NT2/D1 (cell line): ENCODE data around the gene DCDC2.
"Not testable (repeated sequence)": the region's sequence is repeated elsewhere in the genome, so short reads cannot be mapped to it uniquely, and the experiment has no call there.

ENCODE experiments used
- DNase-seq: peaks from one replicate; pipeline ENCODE4 v3.0.0-alpha.2; 2011; ENCODE audit warnings: low read depth, low spot score
- H3K27me3 ChIP-seq: 2 replicates; pipeline ENCODE4 v1.6.0; 2011; ENCODE audit warnings: mild to moderate bottlenecking; ENCODE audit not compliant: insufficient read length, insufficient read depth
- H3K36me3 ChIP-seq: 2 replicates; pipeline ENCODE4 v1.6.1; 2011; ENCODE audit warnings: mild to moderate bottlenecking, low read length, mixed read lengths; ENCODE audit not compliant: insufficient read depth, insufficient read length
- H3K4me1 ChIP-seq: 2 replicates; pipeline ENCODE4 v1.5.1; 2011; ENCODE audit not compliant: insufficient read depth, insufficient read length
- H3K4me3 ChIP-seq: 2 replicates; pipeline ENCODE4 v1.5.1; 2011; ENCODE audit warnings: low read depth; ENCODE audit not compliant: insufficient read length
- H3K9ac ChIP-seq: 2 replicates; pipeline ENCODE4 v1.6.0; 2011; ENCODE audit warnings: low read depth; ENCODE audit not compliant: insufficient read length
- H3K9me3 ChIP-seq: 2 replicates; pipeline ENCODE4 v1.5.1; 2011; ENCODE audit warnings: mild to moderate bottlenecking, low read length; ENCODE audit not compliant: insufficient read depth
- SUZ12 ChIP-seq: IDR thresholded peaks from 2 replicates; pipeline ENCODE4 v1.6.1; 2011; ENCODE audit not compliant: insufficient read length, insufficient read depth; ENCODE audit errors: extremely low read depth
- YY1 ChIP-seq: IDR thresholded peaks from 2 replicates; pipeline ENCODE4 v1.6.1; 2011; ENCODE audit not compliant: insufficient read length, insufficient read depth
- ZNF274 ChIP-seq: IDR thresholded peaks from 2 replicates; pipeline ENCODE4 v1.6.1; 2011; ENCODE audit warnings: mild to moderate bottlenecking, low read depth, low read length

DCDC2 gene

GRCh38 chr6:24205020-24205492 is 152.8 kb downstream of the DCDC2 start:
- TF ChIP-seq ZNF274 (no peak), SUZ12 (no peak), YY1 (no peak)
- Histone ChIP-seq H3K4me1 (no peaks in the 10 kb centered on the region), H3K9me3 (no peaks in the 10 kb centered on the region), H3K36me3 (no peaks in the 10 kb centered on the region), H3K4me3 (no peak overlapping the region), H3K27me3 (no peaks in the 10 kb centered on the region), H3K9ac (no peak overlapping the region)
- DNase-seq: no peak

- H3K4me3 ChIP-seq, DNase-seq, H3K36me3 ChIP-seq, H3K9me3 ChIP-seq, H3K9ac ChIP-seq, H3K27me3 ChIP-seq, H3K4me1 ChIP-seq: not testable (repeated sequence)
These were observed 153.7 kb downstream of the DCDC2 start for GRCh38 chr6:24204113-24204512.

DNA sequence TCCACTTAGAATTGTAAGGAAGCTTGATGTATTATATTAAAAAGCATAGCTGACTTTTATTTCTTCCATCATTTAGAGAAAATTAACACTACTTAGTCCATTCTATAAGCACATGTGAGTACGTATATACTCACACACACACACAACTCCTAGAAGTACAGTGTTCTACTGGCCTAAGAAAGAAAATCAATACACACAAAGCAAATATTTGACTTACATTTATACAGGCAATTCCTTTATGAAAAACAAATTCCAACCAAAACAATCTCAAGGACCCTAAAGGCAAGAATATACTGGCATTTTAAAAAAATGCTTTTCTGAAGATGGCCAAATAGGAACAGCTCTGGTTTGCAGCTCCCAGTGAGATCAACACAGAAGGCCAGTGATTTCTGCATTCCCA is 160.0 kb downstream of the DCDC2 start:
- no peak overlapping the region for H3K9ac ChIP-seq
- no peak for DNase-seq
- TF ChIP-seq YY1 (no peak), ZNF274 (no peak)

DNA sequence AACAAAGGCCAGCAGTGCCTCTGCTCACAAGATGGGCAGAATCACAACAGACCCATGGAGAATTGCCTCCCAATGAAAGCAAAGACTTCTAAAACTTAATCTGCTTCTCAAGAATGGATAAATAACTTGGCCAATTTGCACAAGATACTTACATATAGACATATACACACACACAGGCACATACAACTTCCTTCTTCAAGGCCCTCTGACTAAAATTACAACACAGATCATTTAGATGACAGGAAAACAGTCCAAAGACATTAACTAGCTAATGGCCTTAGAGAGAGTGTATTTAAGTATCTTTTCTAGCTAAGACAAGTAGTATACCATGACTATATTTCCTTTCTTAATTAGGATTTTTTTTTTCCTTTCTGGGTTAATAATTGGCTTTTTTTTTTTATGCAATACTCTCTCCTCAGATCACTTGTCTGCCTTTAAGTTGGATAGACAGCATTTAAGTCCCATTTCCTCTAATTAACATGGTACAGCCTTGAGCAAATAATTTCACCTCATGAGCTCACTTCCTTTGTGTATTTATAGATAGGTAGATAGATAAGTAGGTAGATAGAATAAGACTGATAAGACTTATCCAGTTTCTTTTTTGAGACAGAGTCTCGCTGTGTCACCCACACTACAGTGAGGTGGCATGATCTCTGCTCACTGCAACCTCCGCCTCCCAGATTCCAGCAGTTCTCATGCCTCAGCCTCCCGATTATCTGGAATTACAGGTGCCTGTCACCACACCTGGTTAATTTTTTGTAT is 161.8 kb downstream of the DCDC2 start:
- TF ChIP-seq YY1: no peak
- TF ChIP-seq ZNF274: no peak
- no peak for TF ChIP-seq SUZ12
- H3K36me3 ChIP-seq: no peaks in the 10 kb centered on the region
- no peak overlapping the region for H3K4me3 ChIP-seq
- no peaks in the 10 kb centered on the region for H3K27me3 ChIP-seq
- H3K9ac ChIP-seq: no peak overlapping the region
- H3K9me3 ChIP-seq: no peaks in the 10 kb centered on the region
- DNase-seq: no peak
- no peaks in the 10 kb centered on the region for H3K4me1 ChIP-seq

More for the DNA sequence above, 160.0 kb downstream of the DCDC2 start:
- Histone ChIP-seq H3K27me3 (no peaks in the 10 kb centered on the region), H3K4me1 (no peaks in the 10 kb centered on the region), H3K36me3 (no peaks in the 10 kb centered on the region), H3K4me3 (no peak overlapping the region), H3K9me3 (no peaks in the 10 kb centered on the region)

- Histone ChIP-seq H3K9me3 (no peaks in the 10 kb centered on the region), H3K27me3 (no peaks in the 10 kb centered on the region), H3K4me3 (no peak overlapping the region), H3K4me1 (no peaks in the 10 kb centered on the region), H3K36me3 (no peaks in the 10 kb centered on the region), H3K9ac (no peak overlapping the region)
- TF ChIP-seq SUZ12 (no peak), ZNF274 (no peak), YY1 (no peak)
- DNase-seq: no peak
These were observed 162.7 kb downstream of the DCDC2 start for GRCh38 chr6:24194978-24195700.

- Histone ChIP-seq H3K36me3 (no peaks in the 10 kb centered on the region), H3K4me3 (no peak overlapping the region), H3K27me3 (no peaks in the 10 kb centered on the region), H3K9me3 (no peaks in the 10 kb centered on the region), H3K4me1 (no peaks in the 10 kb centered on the region), H3K9ac (no peak overlapping the region)
- TF ChIP-seq SUZ12: no peak
- TF ChIP-seq ZNF274: no peak
- no peak for TF ChIP-seq YY1
- no peak for DNase-seq
These were observed 164.5 kb downstream of the DCDC2 start for GRCh38 chr6:24193364-24193763.

GRCh38 chr6:24191346-24191745 is 166.5 kb downstream of the DCDC2 start:
- Histone ChIP-seq H3K9ac (no peak overlapping the region), H3K36me3 (no peaks in the 10 kb centered on the region), H3K9me3 (no peaks in the 10 kb centered on the region), H3K4me3 (no peak overlapping the region), H3K27me3 (no peaks in the 10 kb centered on the region), H3K4me1 (no peaks in the 10 kb centered on the region)
- no peak for TF ChIP-seq ZNF274
- TF ChIP-seq YY1: no peak
- TF ChIP-seq SUZ12: no peak
- no peak for DNase-seq
